GM18858 (cell line): ENCODE results near the gene SEC22A.
"Not testable (repeated sequence)": the region's sequence is repeated elsewhere in the genome, so short reads cannot be mapped to it uniquely, and the experiment has no call there.

Source experiments
- ATAC-seq: cut with Tn5 transposase; IDR thresholded peaks from one replicate; pipeline ENCODE4 v1.9.1; 2021; ENCODE audit not compliant: unreplicated experiment

Gene SEC22A

GRCh38 chr3:123169930-123170329 lies 31.8 kb upstream of the SEC22A start:
- ATAC-seq: no peak

GRCh38 chr3:123180791-123181190 lies 21.0 kb upstream of the SEC22A start:
- no peak for ATAC-seq

- ATAC-seq: no peak
These were observed 15.0 kb upstream of the SEC22A start for GRCh38 chr3:123186695-123187094.

- ATAC-seq: no peak
These were observed 13.7 kb upstream of the SEC22A start for GRCh38 chr3:123188058-123188457.

- ATAC-seq: no peak
These were observed 8.2 kb upstream of the SEC22A start for GRCh38 chr3:123193448-123194101.

- ATAC-seq: no peak
These were observed 7.2 kb upstream of the SEC22A start for GRCh38 chr3:123194552-123194951.

GRCh38 chr3:123198372-123198771 lies 3.4 kb upstream of the SEC22A start:
- no peak for ATAC-seq

- no peak for ATAC-seq
These were observed 553 bp upstream of the SEC22A start for GRCh38 chr3:123201223-123201556.

- no peak for ATAC-seq
These were observed 708 bp downstream of the SEC22A start for GRCh38 chr3:123202451-123202850.

GRCh38 chr3:123218990-123219389 lies 17.2 kb downstream of the SEC22A start:
- no peak for ATAC-seq

GRCh38 chr3:123221369-123221768 lies 19.6 kb downstream of the SEC22A start:
- not testable (repeated sequence) for ATAC-seq

- no peak for ATAC-seq
These were observed 23.3 kb downstream of the SEC22A start for GRCh38 chr3:123225016-123225415.

- no peak for ATAC-seq
These were observed 24.8 kb downstream of the SEC22A start for GRCh38 chr3:123226549-123226948.

- ATAC-seq: no peak
These were observed 27.4 kb downstream of the SEC22A start for GRCh38 chr3:123229145-123229544.

GRCh38 chr3:123236902-123237301 lies 35.2 kb downstream of the SEC22A start:
- no peak for ATAC-seq

- ATAC-seq: not testable (repeated sequence)
These were observed 37.4 kb downstream of the SEC22A start for GRCh38 chr3:123239186-123239585.

- no peak for ATAC-seq
These were observed 38.0 kb downstream of the SEC22A start for GRCh38 chr3:123239756-123240155.

- ATAC-seq: no peak
These were observed 42.4 kb downstream of the SEC22A start for GRCh38 chr3:123244128-123244527.

GRCh38 chr3:123246866-123247265 lies 45.1 kb downstream of the SEC22A start:
- ATAC-seq: no peak

GRCh38 chr3:123256256-123256655 lies 54.5 kb downstream of the SEC22A start:
- ATAC-seq: no peak

- no peak for ATAC-seq
These were observed 56.6 kb downstream of the SEC22A start for GRCh38 chr3:123258359-123258758.

GRCh38 chr3:123258811-123259420 lies 57.2 kb downstream of the SEC22A start:
- peak; percentile 58 for ATAC-seq

- ATAC-seq: no peak
These were observed 59.9 kb downstream of the SEC22A start for GRCh38 chr3:123261666-123262065.
